OCI-LY1 (cell line): Measurements from ENCODE around the gene ZFYVE19.

ENCODE experiments used
- EZH2 ChIP-seq: fragments of 200-600 bp; sonication (generic), shearing (Covaris generic); IDR thresholded peaks from 2 replicates; pipeline ENCODE4 v1.8.0; 2017; ENCODE audit warnings: borderline replicate concordance, mixed run types, mild to moderate bottlenecking, antibody characterized with exemption, low read length, moderate library complexity, mixed read lengths
- TF ChIP-seq, protein P1 (sequence below): fragments of 200-600 bp; sonication (generic), shearing (Covaris generic); IDR thresholded peaks from 2 replicates; pipeline ENCODE4 v1.5.1; 2017; ENCODE audit warnings: mild to moderate bottlenecking, antibody characterized with exemption, low read length, moderate library complexity, mixed read lengths

DNA sequence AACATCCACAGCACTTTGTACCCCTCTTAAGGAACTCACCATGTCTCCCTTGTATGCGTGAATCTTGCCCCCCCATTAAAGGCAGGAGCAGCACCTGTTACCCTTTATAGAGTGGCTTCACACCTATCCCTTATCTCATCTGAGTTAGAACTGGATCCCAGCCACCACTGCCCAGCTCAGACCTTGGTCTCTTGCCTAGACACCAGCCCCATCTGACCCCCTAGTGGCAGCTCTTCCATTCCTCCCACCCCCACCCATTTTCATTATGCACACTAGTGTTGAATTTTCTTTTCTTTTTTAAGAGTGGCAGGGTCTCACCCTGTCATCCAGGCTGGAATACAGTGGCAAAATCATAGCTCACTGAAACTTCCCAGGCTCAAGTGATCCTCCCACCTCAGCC lies 3.2 kb upstream of the ZFYVE19 start:
- TF ChIP-seq, protein P1, sequence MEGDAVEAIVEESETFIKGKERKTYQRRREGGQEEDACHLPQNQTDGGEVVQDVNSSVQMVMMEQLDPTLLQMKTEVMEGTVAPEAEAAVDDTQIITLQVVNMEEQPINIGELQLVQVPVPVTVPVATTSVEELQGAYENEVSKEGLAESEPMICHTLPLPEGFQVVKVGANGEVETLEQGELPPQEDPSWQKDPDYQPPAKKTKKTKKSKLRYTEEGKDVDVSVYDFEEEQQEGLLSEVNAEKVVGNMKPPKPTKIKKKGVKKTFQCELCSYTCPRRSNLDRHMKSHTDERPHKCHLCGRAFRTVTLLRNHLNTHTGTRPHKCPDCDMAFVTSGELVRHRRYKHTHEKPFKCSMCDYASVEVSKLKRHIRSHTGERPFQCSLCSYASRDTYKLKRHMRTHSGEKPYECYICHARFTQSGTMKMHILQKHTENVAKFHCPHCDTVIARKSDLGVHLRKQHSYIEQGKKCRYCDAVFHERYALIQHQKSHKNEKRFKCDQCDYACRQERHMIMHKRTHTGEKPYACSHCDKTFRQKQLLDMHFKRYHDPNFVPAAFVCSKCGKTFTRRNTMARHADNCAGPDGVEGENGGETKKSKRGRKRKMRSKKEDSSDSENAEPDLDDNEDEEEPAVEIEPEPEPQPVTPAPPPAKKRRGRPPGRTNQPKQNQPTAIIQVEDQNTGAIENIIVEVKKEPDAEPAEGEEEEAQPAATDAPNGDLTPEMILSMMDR: peak; percentile 30; the same call in 1 of the 2 replicates
- no peak for TF ChIP-seq EZH2
